ENCODE results near the gene TCERG1L. TPM values are rescaled to one million over a fixed set of nuclear protein-coding genes. Genes with fewer than 3 reads are reported as not detected.

Gene TCERG1L
- total RNA-seq, 4 donors from 2014 or later, result 0.12 TPM; not detected in 3

DNA sequence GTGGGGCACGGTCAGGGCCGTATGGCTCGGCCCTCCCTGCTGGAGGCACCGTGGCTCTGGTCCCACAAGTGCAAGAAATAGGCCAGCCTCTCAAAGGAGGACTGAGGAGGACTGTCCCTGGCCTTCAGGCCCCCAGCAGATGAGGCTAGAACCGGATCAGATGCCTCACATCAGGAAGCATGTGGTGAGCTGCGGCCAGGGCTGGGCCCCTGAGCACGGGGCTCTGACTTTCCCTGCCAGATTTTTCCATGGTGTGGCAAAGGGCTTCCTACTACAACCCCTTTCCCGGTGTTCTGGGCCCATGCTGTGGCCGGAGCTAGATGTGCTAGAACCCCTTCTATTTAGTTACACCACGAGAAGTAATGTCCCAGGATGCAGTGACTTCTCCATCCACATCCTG lies 100.4 kb downstream of the TCERG1L start:
- H3K27ac ChIP-seq, result no peak overlapping the region
- H3K27me3 ChIP-seq, result peaks cover 21% of the 10 kb centered on the region
- no peak for ATAC-seq
- H3K9me3 ChIP-seq, result no peaks in the 10 kb centered on the region
- WGBS, 2 donors (ENCODE audit: low coverage in 1 of 2), result 100% methylated on average over 1 of the region's 10 CpGs; no CpG with 5 or more reads in 1 of the 2 donors
- H3K4me1 ChIP-seq, result no peaks in the 10 kb centered on the region
- H3K36me3 ChIP-seq, result no peaks in the 10 kb centered on the region
- TF ChIP-seq, protein P1, sequence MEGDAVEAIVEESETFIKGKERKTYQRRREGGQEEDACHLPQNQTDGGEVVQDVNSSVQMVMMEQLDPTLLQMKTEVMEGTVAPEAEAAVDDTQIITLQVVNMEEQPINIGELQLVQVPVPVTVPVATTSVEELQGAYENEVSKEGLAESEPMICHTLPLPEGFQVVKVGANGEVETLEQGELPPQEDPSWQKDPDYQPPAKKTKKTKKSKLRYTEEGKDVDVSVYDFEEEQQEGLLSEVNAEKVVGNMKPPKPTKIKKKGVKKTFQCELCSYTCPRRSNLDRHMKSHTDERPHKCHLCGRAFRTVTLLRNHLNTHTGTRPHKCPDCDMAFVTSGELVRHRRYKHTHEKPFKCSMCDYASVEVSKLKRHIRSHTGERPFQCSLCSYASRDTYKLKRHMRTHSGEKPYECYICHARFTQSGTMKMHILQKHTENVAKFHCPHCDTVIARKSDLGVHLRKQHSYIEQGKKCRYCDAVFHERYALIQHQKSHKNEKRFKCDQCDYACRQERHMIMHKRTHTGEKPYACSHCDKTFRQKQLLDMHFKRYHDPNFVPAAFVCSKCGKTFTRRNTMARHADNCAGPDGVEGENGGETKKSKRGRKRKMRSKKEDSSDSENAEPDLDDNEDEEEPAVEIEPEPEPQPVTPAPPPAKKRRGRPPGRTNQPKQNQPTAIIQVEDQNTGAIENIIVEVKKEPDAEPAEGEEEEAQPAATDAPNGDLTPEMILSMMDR (IDR thresholded peaks at IDR 0.05), result no peak
- TF ChIP-seq POLR2AphosphoS5 (IDR thresholded peaks at IDR 0.05) (no peak), POLR2A (IDR thresholded peaks at IDR 0.05) (no peak), EP300 (IDR thresholded peaks at IDR 0.05) (no peak)
- H3K4me3 ChIP-seq, result no peak overlapping the region

GRCh38 chr10:131210181-131210580 lies 101.3 kb downstream of the TCERG1L start:
- TF ChIP-seq, protein P1 (IDR thresholded peaks at IDR 0.05), result no peak
- TF ChIP-seq EP300 (IDR thresholded peaks at IDR 0.05) (no peak), POLR2AphosphoS5 (IDR thresholded peaks at IDR 0.05) (no peak), POLR2A (IDR thresholded peaks at IDR 0.05) (no peak)
- Histone ChIP-seq H3K27me3 (peaks cover 18% of the 10 kb centered on the region), H3K4me3 (no peak overlapping the region), H3K9me3 (no peaks in the 10 kb centered on the region), H3K36me3 (no peaks in the 10 kb centered on the region), H3K4me1 (no peaks in the 10 kb centered on the region), H3K27ac (no peak overlapping the region)
- ATAC-seq, result no peak
- 60 to 81% methylated on average over 1 to 3 of the region's 3 CpGs for WGBS, 2 donors (ENCODE audit: low coverage in 1 of 2)

GRCh38 chr10:131207584-131208532 lies 103.7 kb downstream of the TCERG1L start:
- no peak for ATAC-seq
- WGBS, 2 donors (ENCODE audit: low coverage in 1 of 2), result 72 to 86% methylated on average over 5 to 11 of the region's 29 CpGs
- Histone ChIP-seq H3K27me3 (peaks cover 15% of the 10 kb centered on the region), H3K9me3 (no peaks in the 10 kb centered on the region), H3K4me3 (no peak overlapping the region), H3K4me1 (no peaks in the 10 kb centered on the region), H3K36me3 (no peaks in the 10 kb centered on the region), H3K27ac (no peak overlapping the region)
- TF ChIP-seq, protein P1 (IDR thresholded peaks at IDR 0.05), result no peak
- TF ChIP-seq POLR2A (IDR thresholded peaks at IDR 0.05), result no peak
- no peak for TF ChIP-seq EP300 (IDR thresholded peaks at IDR 0.05)
- no peak for TF ChIP-seq POLR2AphosphoS5 (IDR thresholded peaks at IDR 0.05)

DNA sequence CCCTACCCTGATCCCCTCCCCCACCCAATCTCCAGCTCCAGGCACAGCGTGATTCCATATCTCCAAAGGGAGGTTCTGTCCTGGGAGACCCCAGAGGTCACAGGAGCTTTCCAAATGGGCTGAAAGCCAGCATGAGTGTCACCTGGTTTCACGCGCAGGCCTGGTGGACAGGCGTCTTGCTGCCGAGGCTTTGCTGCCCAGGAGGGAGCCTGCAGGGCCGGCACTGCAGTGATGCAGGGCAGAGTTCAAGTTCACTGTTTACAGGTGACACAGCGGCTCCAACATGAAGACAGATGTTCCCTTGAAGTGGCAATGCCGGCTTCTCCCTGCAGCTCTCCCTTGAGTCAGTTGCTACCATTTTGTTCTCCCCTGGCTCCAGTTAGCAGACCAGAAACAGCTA lies 104.3 kb downstream of the TCERG1L start:
- ATAC-seq, result no peak
- no peaks in the 10 kb centered on the region for H3K9me3 ChIP-seq
- WGBS, 2 donors (ENCODE audit: low coverage in 1 of 2), result no CpG with 5 or more reads among the region's 8 CpGs
- H3K27me3 ChIP-seq, result peaks cover 15% of the 10 kb centered on the region
- TF ChIP-seq, protein P1 (IDR thresholded peaks at IDR 0.05), result no peak
- TF ChIP-seq EP300 (IDR thresholded peaks at IDR 0.05) (no peak), POLR2A (IDR thresholded peaks at IDR 0.05) (no peak), POLR2AphosphoS5 (IDR thresholded peaks at IDR 0.05) (no peak)
- H3K27ac ChIP-seq, result no peak overlapping the region
- H3K36me3 ChIP-seq, result no peaks in the 10 kb centered on the region
- no peak overlapping the region for H3K4me3 ChIP-seq
- no peaks in the 10 kb centered on the region for H3K4me1 ChIP-seq

Measured in gastroesophageal sphincter (tissue), 4 donors.